HL-60 (cell line): Measurements from ENCODE around the gene FCN3.

ENCODE experiments used
- DNase-seq, 2 experiments: peaks; one replicate each; pipeline ENCODE4 v3.0.0-alpha.2; 2010 to 2020; ENCODE audit warnings: low read depth in 1 of 2, low spot score in 1 of 2
- H3K27ac ChIP-seq: fragments of 250-450 bp; sonication (Bioruptor Pico); replicated peaks from 2 replicates; pipeline ENCODE4 v1.5.1; 2020; ENCODE audit warnings: mild to moderate bottlenecking, moderate library complexity
- H3K27me3 ChIP-seq: fragments of 250-450 bp; sonication (Bioruptor Pico); 2 replicates; pipeline ENCODE4 v1.5.1; 2021; ENCODE audit warnings: mild to moderate bottlenecking, moderate library complexity; ENCODE audit not compliant: insufficient read depth, poor library complexity, severe bottlenecking
- H3K4me3 ChIP-seq: replicated peaks from 2 replicates; pipeline ENCODE4 v1.5.1; 2011; ENCODE audit warnings: mild to moderate bottlenecking, control low read depth, low read length; ENCODE audit not compliant: insufficient read depth
- GABPA ChIP-seq: IDR thresholded peaks from 2 replicates; pipeline ENCODE4 v1.6.1; 2012; ENCODE audit warnings: low read depth
- POLR2AphosphoS5 ChIP-seq: IDR thresholded peaks from 2 replicates; pipeline ENCODE4 v1.6.1; 2012; ENCODE audit warnings: low read depth
- SPI1 ChIP-seq: IDR thresholded peaks from 2 replicates; pipeline ENCODE4 v1.6.1; 2012; ENCODE audit warnings: low read depth, mild to moderate bottlenecking, borderline replicate concordance
- TF ChIP-seq, protein P1 (sequence below): IDR thresholded peaks from one replicate; pipeline ENCODE4 v1.5.1; 2011; ENCODE audit warnings: low read length, control low read depth, inconsistent platforms; ENCODE audit not compliant: insufficient read depth
- TF ChIP-seq, protein P2 (sequence below): IDR thresholded peaks from 2 replicates; pipeline ENCODE4 v1.6.1; 2012; ENCODE audit warnings: low read depth; ENCODE audit not compliant: insufficient replicate concordance

FCN3 gene

DNA sequence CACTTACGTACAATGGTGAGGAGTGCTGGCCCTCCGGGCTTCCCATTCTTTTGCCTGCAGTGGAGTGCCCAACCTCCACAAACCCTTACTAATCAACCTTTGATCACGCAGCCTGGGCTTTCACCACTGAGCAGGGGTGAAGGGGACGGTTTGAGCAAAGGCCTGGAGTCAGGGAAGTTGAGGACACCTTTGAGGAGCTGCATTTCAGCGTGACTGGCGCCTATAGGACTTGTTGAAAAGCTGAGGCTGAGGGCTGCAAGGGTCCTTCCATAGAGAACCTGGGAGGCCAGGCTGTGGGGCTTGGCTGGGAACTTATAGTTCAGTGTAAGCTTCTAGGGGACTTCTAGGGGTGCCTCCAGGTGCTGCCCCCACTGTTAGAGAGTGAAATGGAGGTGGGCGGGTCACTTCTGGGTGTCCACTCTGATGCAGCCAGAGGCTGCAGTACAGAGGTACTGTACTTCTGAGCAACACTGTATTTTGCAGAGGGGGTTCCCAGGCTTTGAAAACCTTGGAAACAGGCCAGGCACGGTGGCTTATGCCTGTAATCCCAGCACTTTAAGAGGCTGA lies 23.0 kb downstream of the FCN3 start:
- H3K27me3 ChIP-seq: no peaks in the 10 kb centered on the region
- no peak overlapping the region for H3K4me3 ChIP-seq
- no peak for TF ChIP-seq POLR2AphosphoS5
- no peak for DNase-seq
- H3K27ac ChIP-seq: no peak overlapping the region

DNA sequence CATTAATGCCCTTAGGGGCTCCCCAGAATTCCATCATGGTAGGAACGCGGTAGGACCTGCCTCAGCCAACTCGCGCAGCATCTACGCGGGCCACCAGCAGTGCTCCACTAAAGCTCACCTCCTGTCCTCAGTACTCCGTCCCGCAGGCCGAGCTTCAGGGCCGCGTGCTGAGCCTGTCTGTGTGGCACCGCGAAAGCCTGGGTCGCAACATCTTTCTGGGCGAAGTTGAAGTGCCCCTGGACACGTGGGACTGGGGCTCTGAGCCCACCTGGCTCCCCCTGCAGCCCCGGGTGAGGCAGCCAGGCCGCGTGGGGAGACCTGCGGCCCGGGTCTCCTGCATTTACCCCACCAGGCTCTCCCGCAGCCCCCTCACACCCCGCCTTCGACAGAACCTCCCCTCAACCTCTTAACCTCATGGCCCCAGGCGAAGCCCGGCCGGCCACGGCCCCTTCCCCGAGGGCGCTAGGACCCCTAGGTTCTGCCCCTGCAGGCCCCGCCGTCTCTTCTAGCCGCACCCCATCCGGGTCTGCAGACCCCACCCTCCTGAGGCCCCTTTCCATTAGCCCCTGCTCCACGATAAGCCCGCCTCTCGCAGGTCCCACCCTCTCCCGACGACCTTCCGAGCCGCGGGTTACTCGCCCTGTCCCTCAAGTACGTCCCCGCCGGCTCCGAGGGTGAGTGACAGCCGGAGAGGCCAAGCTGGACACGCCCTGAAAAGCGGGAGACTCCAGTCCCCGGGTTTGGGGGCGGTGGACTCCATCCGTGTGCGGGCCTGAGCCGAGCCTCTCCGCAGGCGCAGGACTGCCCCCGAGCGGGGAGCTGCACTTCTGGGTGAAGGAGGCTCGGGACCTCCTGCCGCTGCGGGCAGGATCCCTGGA lies 23.7 kb downstream of the FCN3 start:
- no peak for DNase-seq
- H3K27ac ChIP-seq: no peak overlapping the region
- H3K4me3 ChIP-seq: no peak overlapping the region
- TF ChIP-seq POLR2AphosphoS5: 0 out of 2 replicates have a peak, but pooled peaks have one; percentile 11
- no peak for TF ChIP-seq SPI1
- no peaks in the 10 kb centered on the region for H3K27me3 ChIP-seq

DNA sequence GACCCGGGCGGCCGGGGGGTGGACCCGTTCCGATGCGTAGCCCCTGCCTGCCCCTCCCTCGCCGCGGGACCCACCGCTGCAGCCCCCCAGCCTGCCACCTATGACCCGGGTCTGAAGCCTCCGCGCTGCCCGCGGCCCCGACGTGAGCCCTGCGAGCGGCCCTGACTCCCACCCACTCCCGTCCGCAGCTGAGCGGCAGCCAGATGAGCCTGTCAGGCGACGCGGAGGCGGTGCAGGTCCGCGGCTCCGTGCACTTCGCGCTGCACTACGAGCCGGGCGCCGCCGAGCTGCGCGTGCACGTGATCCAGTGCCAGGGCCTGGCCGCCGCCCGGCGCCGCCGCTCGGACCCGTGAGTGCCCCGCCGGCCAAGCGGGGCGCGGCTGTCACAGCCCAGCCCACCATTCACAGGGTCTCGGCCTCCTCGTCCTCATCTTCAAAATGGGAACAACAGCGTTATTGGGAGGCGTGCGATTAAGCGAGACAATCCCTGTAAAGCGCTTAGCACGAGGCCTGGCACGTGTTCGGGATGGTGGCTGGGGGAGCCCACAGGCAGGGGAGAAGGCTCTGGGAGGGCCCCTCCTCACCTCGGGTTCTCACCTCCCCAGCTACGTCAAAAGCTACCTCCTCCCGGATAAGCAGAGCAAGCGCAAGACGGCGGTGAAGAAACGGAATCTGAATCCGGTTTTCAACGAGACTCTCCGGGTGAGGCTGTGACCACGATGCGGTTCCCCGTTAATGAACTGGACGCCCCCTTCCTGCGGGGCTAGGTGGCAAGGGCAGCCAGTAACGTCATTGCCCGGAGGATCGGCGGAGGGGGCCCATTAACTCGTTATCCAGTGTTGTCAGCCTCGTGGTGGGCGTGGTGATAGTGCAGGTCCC lies 24.6 kb downstream of the FCN3 start:
- no peak overlapping the region for H3K27ac ChIP-seq
- TF ChIP-seq POLR2AphosphoS5 (no peak), GABPA (no peak), SPI1 (no peak)
- TF ChIP-seq, protein P1, sequence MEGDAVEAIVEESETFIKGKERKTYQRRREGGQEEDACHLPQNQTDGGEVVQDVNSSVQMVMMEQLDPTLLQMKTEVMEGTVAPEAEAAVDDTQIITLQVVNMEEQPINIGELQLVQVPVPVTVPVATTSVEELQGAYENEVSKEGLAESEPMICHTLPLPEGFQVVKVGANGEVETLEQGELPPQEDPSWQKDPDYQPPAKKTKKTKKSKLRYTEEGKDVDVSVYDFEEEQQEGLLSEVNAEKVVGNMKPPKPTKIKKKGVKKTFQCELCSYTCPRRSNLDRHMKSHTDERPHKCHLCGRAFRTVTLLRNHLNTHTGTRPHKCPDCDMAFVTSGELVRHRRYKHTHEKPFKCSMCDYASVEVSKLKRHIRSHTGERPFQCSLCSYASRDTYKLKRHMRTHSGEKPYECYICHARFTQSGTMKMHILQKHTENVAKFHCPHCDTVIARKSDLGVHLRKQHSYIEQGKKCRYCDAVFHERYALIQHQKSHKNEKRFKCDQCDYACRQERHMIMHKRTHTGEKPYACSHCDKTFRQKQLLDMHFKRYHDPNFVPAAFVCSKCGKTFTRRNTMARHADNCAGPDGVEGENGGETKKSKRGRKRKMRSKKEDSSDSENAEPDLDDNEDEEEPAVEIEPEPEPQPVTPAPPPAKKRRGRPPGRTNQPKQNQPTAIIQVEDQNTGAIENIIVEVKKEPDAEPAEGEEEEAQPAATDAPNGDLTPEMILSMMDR: no peak
- TF ChIP-seq, protein P2, sequence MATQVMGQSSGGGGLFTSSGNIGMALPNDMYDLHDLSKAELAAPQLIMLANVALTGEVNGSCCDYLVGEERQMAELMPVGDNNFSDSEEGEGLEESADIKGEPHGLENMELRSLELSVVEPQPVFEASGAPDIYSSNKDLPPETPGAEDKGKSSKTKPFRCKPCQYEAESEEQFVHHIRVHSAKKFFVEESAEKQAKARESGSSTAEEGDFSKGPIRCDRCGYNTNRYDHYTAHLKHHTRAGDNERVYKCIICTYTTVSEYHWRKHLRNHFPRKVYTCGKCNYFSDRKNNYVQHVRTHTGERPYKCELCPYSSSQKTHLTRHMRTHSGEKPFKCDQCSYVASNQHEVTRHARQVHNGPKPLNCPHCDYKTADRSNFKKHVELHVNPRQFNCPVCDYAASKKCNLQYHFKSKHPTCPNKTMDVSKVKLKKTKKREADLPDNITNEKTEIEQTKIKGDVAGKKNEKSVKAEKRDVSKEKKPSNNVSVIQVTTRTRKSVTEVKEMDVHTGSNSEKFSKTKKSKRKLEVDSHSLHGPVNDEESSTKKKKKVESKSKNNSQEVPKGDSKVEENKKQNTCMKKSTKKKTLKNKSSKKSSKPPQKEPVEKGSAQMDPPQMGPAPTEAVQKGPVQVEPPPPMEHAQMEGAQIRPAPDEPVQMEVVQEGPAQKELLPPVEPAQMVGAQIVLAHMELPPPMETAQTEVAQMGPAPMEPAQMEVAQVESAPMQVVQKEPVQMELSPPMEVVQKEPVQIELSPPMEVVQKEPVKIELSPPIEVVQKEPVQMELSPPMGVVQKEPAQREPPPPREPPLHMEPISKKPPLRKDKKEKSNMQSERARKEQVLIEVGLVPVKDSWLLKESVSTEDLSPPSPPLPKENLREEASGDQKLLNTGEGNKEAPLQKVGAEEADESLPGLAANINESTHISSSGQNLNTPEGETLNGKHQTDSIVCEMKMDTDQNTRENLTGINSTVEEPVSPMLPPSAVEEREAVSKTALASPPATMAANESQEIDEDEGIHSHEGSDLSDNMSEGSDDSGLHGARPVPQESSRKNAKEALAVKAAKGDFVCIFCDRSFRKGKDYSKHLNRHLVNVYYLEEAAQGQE: no peak
- DNase-seq: no peak
- H3K27me3 ChIP-seq: no peaks in the 10 kb centered on the region
- H3K4me3 ChIP-seq: no peak overlapping the region

DNA sequence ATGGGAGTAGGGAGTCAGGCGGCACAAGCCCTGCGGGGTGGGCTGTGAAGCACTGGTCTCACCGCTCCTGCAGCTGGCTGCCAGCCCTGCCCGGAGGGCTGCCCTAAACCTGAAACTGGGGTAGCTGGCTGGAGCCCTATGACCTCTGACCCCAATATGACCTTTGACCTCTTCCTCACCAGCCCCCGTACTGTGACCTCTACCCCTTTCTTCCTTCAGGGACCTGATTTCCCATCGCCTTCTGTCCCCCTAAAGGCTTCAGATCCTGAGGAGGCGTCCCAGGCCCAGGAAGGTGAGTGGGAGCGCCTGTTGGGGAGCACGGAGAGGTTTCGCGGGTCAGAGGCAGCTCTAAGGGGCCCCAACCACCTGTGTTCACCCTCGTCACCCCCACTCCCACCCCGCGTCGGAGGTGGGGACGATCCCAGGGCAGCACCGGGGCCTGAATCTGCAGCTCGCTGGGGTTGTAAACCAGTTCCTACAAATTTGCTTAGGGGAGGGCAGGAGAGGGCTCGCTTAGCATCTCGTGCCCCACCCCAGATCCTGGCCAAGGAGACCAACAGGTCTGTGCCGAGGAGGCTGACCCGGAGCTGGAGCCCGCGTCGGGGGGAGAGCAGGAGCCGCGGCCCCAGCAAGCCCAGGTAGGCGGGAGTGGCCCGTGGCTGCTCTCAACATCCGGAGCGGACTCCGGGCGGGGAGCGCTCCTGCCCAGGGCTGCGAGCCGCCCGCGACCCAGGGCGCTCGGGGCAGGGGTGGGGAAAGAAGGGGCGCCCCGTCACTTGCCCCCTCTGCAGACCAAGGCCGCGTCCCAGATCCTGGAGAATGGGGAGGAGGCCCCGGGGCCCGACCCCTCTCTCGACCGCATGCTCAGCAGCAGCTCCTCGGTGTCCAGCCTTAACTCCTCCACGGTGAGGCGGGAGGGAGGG lies 25.5 kb downstream of the FCN3 start:
- H3K27ac ChIP-seq: no peak overlapping the region
- no peaks in the 10 kb centered on the region for H3K27me3 ChIP-seq
- no peak for DNase-seq
- TF ChIP-seq, protein P2: no peak
- 0 out of 2 replicates have a peak, but pooled peaks have one; percentile 12 for TF ChIP-seq POLR2AphosphoS5
- no peak overlapping the region for H3K4me3 ChIP-seq
